Suprapubic skin (tissue), 3 donors: ENCODE data around the gene IGFBP4.

Source experiments
- POLR2AphosphoS5 ChIP-seq, 3 donors: sonication (generic); formaldehyde crosslinking; IDR thresholded peaks; one replicate each; pipeline ENCODE4 v1.6.1; 2017; ENCODE audit warnings: antibody characterized with exemption in 3 of 3
- TF ChIP-seq, protein P1 (sequence below), 2 donors: fragments of 200-600 bp in 1 of 2; fragments of 450-650 bp in 1 of 2; sonication (generic) in 1 of 2; IDR thresholded peaks; one replicate each; pipeline ENCODE4 v1.5.1; 2016 to 2019; ENCODE audit warnings: antibody characterized with exemption in 2 of 2, mild to moderate bottlenecking in 1 of 2, moderate library complexity in 1 of 2

DNA sequence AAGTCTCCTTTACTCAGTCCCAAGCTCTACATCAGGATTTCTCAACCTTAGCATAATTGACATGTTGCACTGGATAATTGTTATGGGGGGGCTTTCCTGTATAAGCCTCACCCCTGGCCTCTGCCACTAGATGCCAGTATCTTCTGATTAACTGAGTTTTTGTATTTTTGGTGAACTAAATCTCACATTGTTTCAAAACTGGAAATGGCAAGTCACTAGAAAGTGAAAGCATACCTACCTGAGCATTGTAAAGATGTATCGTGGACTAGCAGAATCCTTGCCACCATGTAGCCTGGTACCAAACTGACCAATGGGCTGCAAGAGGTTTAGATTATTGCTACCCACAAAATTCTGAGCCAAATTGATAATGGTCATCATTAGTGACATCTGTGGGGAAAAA, 40.6 kb upstream of the IGFBP4 start:
- TF ChIP-seq, protein P1, sequence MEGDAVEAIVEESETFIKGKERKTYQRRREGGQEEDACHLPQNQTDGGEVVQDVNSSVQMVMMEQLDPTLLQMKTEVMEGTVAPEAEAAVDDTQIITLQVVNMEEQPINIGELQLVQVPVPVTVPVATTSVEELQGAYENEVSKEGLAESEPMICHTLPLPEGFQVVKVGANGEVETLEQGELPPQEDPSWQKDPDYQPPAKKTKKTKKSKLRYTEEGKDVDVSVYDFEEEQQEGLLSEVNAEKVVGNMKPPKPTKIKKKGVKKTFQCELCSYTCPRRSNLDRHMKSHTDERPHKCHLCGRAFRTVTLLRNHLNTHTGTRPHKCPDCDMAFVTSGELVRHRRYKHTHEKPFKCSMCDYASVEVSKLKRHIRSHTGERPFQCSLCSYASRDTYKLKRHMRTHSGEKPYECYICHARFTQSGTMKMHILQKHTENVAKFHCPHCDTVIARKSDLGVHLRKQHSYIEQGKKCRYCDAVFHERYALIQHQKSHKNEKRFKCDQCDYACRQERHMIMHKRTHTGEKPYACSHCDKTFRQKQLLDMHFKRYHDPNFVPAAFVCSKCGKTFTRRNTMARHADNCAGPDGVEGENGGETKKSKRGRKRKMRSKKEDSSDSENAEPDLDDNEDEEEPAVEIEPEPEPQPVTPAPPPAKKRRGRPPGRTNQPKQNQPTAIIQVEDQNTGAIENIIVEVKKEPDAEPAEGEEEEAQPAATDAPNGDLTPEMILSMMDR (IDR thresholded peaks at IDR 0.05): no peak
- TF ChIP-seq POLR2AphosphoS5 (IDR thresholded peaks at IDR 0.05): no peak
